Natural killer cell (primary cell): Measurements from ENCODE around the gene SIX5. TPM values are rescaled to one million over a fixed set of nuclear protein-coding genes. Genes with fewer than 3 reads are reported as not detected.

Source experiments
- ATAC-seq, 3 donors: fragments of 150-1000 bp in 2 of 3; fragments of 200-7000 bp in 1 of 3; cut with Tn5 transposase; 1 replicate in 1 of 3; 2 replicates in 2 of 3; pipeline ENCODE4 v1.10.0; 2021; ENCODE audit warnings: mild to moderate bottlenecking in 2 of 3, moderate library complexity in 2 of 3
- DNase-seq, 2 donors: peaks; one replicate each; pipeline versions ENCODE4 v3.0.0 to v3.0.0-alpha.2; 2013 to 2021; ENCODE audit warnings: mixed read lengths in 1 of 2
- H3K27ac ChIP-seq: one replicate; pipeline ENCODE4 v1.5.1; 2013; ENCODE audit warnings: mild to moderate bottlenecking, low read length
- H3K27me3 ChIP-seq: one replicate; pipeline ENCODE4 v1.6.1; 2013; ENCODE audit warnings: low read length; ENCODE audit not compliant: control insufficient read depth, insufficient read depth
- H3K36me3 ChIP-seq: one replicate; pipeline ENCODE4 v1.6.1; 2013; ENCODE audit warnings: low read length; ENCODE audit not compliant: control insufficient read depth, insufficient read depth
- H3K4me1 ChIP-seq: one replicate; pipeline ENCODE4 v1.6.1; 2013; ENCODE audit warnings: low read length; ENCODE audit not compliant: control insufficient read depth, insufficient read depth
- H3K4me3 ChIP-seq: one replicate; pipeline ENCODE4 v1.5.1; 2013; ENCODE audit warnings: low read length
- H3K9me3 ChIP-seq: one replicate; pipeline ENCODE4 v1.6.1; 2013; ENCODE audit warnings: low read length; ENCODE audit not compliant: control insufficient read depth, insufficient read depth
- H3K27ac Mint-ChIP-seq, 2 donors: one replicate each; pipeline ENCODE4 v1.8.0; 2022; ENCODE audit warnings: mild to moderate bottlenecking in 2 of 2, mixed read lengths in 2 of 2, moderate library complexity in 1 of 2
- H3K27me3 Mint-ChIP-seq, 2 donors: one replicate each; pipeline ENCODE4 v1.8.0; 2022; ENCODE audit warnings: low read depth in 2 of 2, mixed read lengths in 2 of 2
- H3K36me3 Mint-ChIP-seq: one replicate; pipeline ENCODE4 v1.8.0; 2022; ENCODE audit warnings: mixed read lengths
- H3K4me1 Mint-ChIP-seq, 2 donors: one replicate each; pipeline ENCODE4 v1.8.0; 2022; ENCODE audit warnings: mixed read lengths in 2 of 2
- H3K4me3 Mint-ChIP-seq: one replicate; pipeline ENCODE4 v1.8.0; 2022; ENCODE audit warnings: mild to moderate bottlenecking, moderate library complexity, mixed read lengths
- H3K9me3 Mint-ChIP-seq, 2 donors: one replicate each; pipeline ENCODE4 v1.8.0; 2022; ENCODE audit warnings: mixed read lengths in 2 of 2
- CTCF ChIP-seq: fragments of 200-600 bp; IDR thresholded peaks from one replicate; pipeline ENCODE4 v1.8.0; 2022; ENCODE audit warnings: antibody characterized with exemption
- WGBS: methylation state at CpG from one replicate; pipeline ENCODE4 v1.1.7; 2013; ENCODE audit warnings: missing lambda C conversion rate; ENCODE audit not compliant: insufficient coverage; 5-methylcytosine and 5-hydroxymethylcytosine counted together
- intact Hi-C: fragments of 100-400 bp; cut with micrococcal nuclease; formaldehyde crosslinking; loops from one replicate; pipeline ENCODE4 v1.14.2; 2022
- total RNA-seq, 4 donors: library from RNA; stranded (reverse); fragments of 120-200 nt in 1 of 4; gene quantifications; one replicate each; pipeline versions ENCODE4 v1.2.3 to v1.2.4, GENCODE V29; 2013 to 2022

SIX5 gene
- total RNA-seq, 3 donors from 2014 or later (not counting 1 experiment from before 2014, with no cell fraction given): 2.1 to 3.3 (median 3.1) TPM

- intact Hi-C loops: loop anchor here (1.0 kb wide), 1 partner anchor 24 kb away; no protein-coding TSS in a partner anchor
- H3K9me3 Mint-ChIP-seq: no peaks in the 10 kb centered on the region
- Histone ChIP-seq H3K4me3 (no peak overlapping the region), H3K4me1 (peaks cover 32% of the 10 kb centered on the region), H3K36me3 (peaks cover 7% of the 10 kb centered on the region), H3K27me3 (peaks cover 5% of the 10 kb centered on the region), H3K27ac (no peak overlapping the region), H3K9me3 (no peaks in the 10 kb centered on the region)
- no peak for TF ChIP-seq CTCF
- peak overlapping the region; percentile 82 for H3K4me3 Mint-ChIP-seq
- peaks cover 5% of the 10 kb centered on the region for H3K36me3 Mint-ChIP-seq
- peak overlapping the region; percentile 86 to 98 for H3K27ac Mint-ChIP-seq
- H3K4me1 Mint-ChIP-seq: peaks cover 33 to 38% of the 10 kb centered on the region in 2 donors
- 31% methylated on average over 5 of the region's 6 CpGs for WGBS
- DNase-seq (no peak), ATAC-seq (no peak)
- H3K27me3 Mint-ChIP-seq: peaks cover 0 to 9% of the 10 kb centered on the region in 2 donors
Observed at GRCh38 chr19:45793876-45794275, 24.8 kb upstream of the SIX5 start.

- Mint-ChIP-seq H3K4me3 (peak overlapping the region; percentile 82), H3K27me3 (peaks cover 0 to 8% of the 10 kb centered on the region in 2 donors), H3K36me3 (peaks cover 10% of the 10 kb centered on the region), H3K27ac (peak overlapping the region; percentile 86 to 98), H3K9me3 (no peaks in the 10 kb centered on the region), H3K4me1 (peaks cover 34 to 42% of the 10 kb centered on the region in 2 donors)
- intact Hi-C loops: loop anchor here (1.0 kb wide), 1 partner anchor 23 kb away; no protein-coding TSS in a partner anchor
- WGBS: 49% methylated on average over 3 of the region's 3 CpGs
- peaks cover 5% of the 10 kb centered on the region for H3K27me3 ChIP-seq
- H3K27ac ChIP-seq: peak overlapping the region; percentile 68
- H3K4me1 ChIP-seq: peaks cover 32% of the 10 kb centered on the region
- H3K36me3 ChIP-seq: peaks cover 10% of the 10 kb centered on the region
- TF ChIP-seq CTCF: no peak
- H3K4me3 ChIP-seq: no peak overlapping the region
- no peaks in the 10 kb centered on the region for H3K9me3 ChIP-seq
- DNase-seq (no peak), ATAC-seq (no peak)
Observed at GRCh38 chr19:45793178-45793564, 24.1 kb upstream of the SIX5 start.

- Histone ChIP-seq H3K4me3 (peak within 1 kb of the TSS; percentile 42), H3K4me1 (peaks cover 32% of the 10 kb centered on the region), H3K27me3 (peaks cover 5% of the 10 kb centered on the region), H3K27ac (peak within 1 kb of the TSS; percentile 68), H3K9me3 (no peaks in the 10 kb centered on the region), H3K36me3 (peaks cover 13% of the 10 kb centered on the region)
- TF ChIP-seq CTCF: no peak
- Mint-ChIP-seq H3K36me3 (peaks cover 14% of the 10 kb centered on the region), H3K9me3 (no peaks in the 10 kb centered on the region), H3K4me1 (peaks cover 34 to 47% of the 10 kb centered on the region in 2 donors), H3K27me3 (peaks cover 0 to 5% of the 10 kb centered on the region in 2 donors), H3K4me3 (peak within 1 kb of the TSS; percentile 91), H3K27ac (peak within 1 kb of the TSS; percentile 86 to 98)
- ATAC-seq (peak; percentile 96 to 99 (median 96)), DNase-seq (peak; percentile 99)
- intact Hi-C loops: loop anchor here (1.0 kb wide), 1 partner anchor 22 kb away; no protein-coding TSS in a partner anchor
- WGBS: under 1% methylated on average over 86 of the region's 86 CpGs
Observed at GRCh38 chr19:45792470-45793177, 23.6 kb upstream of the SIX5 start, which contains the start of gene DMWD. TSS of gene DMWD (minus strand) at chr19:45792845. CDS start at chr19:45792756, 89 bp downstream.
